Keratinocyte (primary cell): ENCODE data around the gene USP8. TPM values are rescaled to one million over a fixed set of nuclear protein-coding genes. Genes with fewer than 3 reads are reported as not detected.

Source experiments
- DNase-seq: peaks from one replicate; pipeline ENCODE4 v3.0.0-alpha.2; 2011; ENCODE audit warnings: low read depth, missing footprints, low spot score
- FAIRE-seq: peaks from 2 replicates; lab custom pipeline; 2011; peaks lifted over from hg19 to GRCh38; lab: Jason Lieb, UNC
- H2AFZ ChIP-seq: 2 replicates; pipeline ENCODE4 v1.6.0; 2012; ENCODE audit warnings: low read length, control low read depth, inconsistent platforms; ENCODE audit not compliant: control insufficient read depth
- H3K27ac ChIP-seq: 2 replicates; pipeline ENCODE4 v1.5.1; 2011; ENCODE audit warnings: low read length; ENCODE audit not compliant: control insufficient read depth, insufficient read depth
- H3K27me3 ChIP-seq: 3 replicates; pipeline ENCODE4 v1.6.0; 2011; ENCODE audit warnings: low read length; ENCODE audit not compliant: control insufficient read depth, insufficient read depth; ENCODE audit errors: extremely low read depth
- H3K36me3 ChIP-seq, 2 experiments: 2 replicates in 1 of 2; 3 replicates in 1 of 2; pipeline ENCODE4 v1.5.1; 2011; ENCODE audit warnings: low read length in 2 of 2, mild to moderate bottlenecking in 1 of 2; ENCODE audit not compliant: control insufficient read depth in 2 of 2, insufficient read depth in 2 of 2; ENCODE audit errors: extremely low read depth in 1 of 2
- H3K4me1 ChIP-seq: 3 replicates; pipeline ENCODE4 v1.5.1; 2011; ENCODE audit warnings: low read length; ENCODE audit not compliant: control insufficient read depth, insufficient read depth; ENCODE audit errors: extremely low read depth
- H3K4me2 ChIP-seq: 3 replicates; pipeline ENCODE4 v1.6.0; 2011; ENCODE audit warnings: low read depth, low read length; ENCODE audit not compliant: control insufficient read depth, insufficient read depth; ENCODE audit errors: extremely low read depth
- H3K4me3 ChIP-seq, 3 experiments: fragments of 200-600 bp in 1 of 3; sonication (generic) in 1 of 3; 2 replicates in 2 of 3; 3 replicates in 1 of 3; pipeline ENCODE4 v1.5.1; 2011 to 2016; ENCODE audit warnings: low read length in 3 of 3, mild to moderate bottlenecking in 3 of 3, control low read depth in 2 of 3, inconsistent platforms in 1 of 3, low read depth in 1 of 3, mixed read lengths in 1 of 3, mixed run types in 1 of 3, moderate library complexity in 1 of 3; ENCODE audit not compliant: control insufficient read depth in 2 of 3, insufficient read depth in 2 of 3; ENCODE audit errors: extremely low read depth in 1 of 3
- H3K79me2 ChIP-seq: 2 replicates; pipeline ENCODE4 v1.6.0; 2012; ENCODE audit warnings: low read length; ENCODE audit not compliant: control insufficient read depth, insufficient read depth
- H3K9ac ChIP-seq: 3 replicates; pipeline ENCODE4 v1.6.0; 2011; ENCODE audit warnings: low read length; ENCODE audit not compliant: control insufficient read depth, insufficient read depth; ENCODE audit errors: extremely low read depth
- H3K9me1 ChIP-seq: 3 replicates; pipeline ENCODE4 v1.6.0; 2011; ENCODE audit warnings: low read length; ENCODE audit not compliant: control insufficient read depth, insufficient read depth; ENCODE audit errors: extremely low read depth
- H3K9me3 ChIP-seq: 2 replicates; pipeline ENCODE4 v1.5.1; 2012; ENCODE audit warnings: low read depth, low read length; ENCODE audit not compliant: control insufficient read depth
- H4K20me1 ChIP-seq: 3 replicates; pipeline ENCODE4 v1.6.0; 2011; ENCODE audit warnings: low read length; ENCODE audit not compliant: control insufficient read depth, insufficient read depth; ENCODE audit errors: extremely low read depth
- EZH2 ChIP-seq: IDR thresholded peaks from one replicate; pipeline ENCODE4 v1.6.1; 2012; ENCODE audit warnings: inconsistent platforms, mild to moderate bottlenecking, low read length, moderate library complexity
- dilution Hi-C: fragments of 300-500 bp; cut with MboI; formaldehyde crosslinking; loops from one replicate; pipeline ENCODE4 v1.7.0; 2020; ENCODE audit warnings: low sequenced_read_pairs; ENCODE audit not compliant: extremely low pct_ligation_motif_present
- polyA plus RNA-seq, 5 experiments: library from polyadenylated mRNA; depleted of rRNA in 3 of 5; stranded (reverse) in 3 of 5; stranded (forward) in 1 of 5; unstranded in 1 of 5; fragments of >200 nt; gene quantifications; 1 replicate in 1 of 5; 2 replicates in 3 of 5; 3 replicates in 1 of 5; pipeline versions ENCODE4 v1.2.1 to v1.2.3, GENCODE V29; 2011 to 2012; ENCODE audit warnings: missing spikeins in 2 of 5, low read depth in 1 of 5, low replicate concordance in 1 of 5
- TF ChIP-seq, protein P1 (sequence below), 3 experiments: IDR thresholded peaks in 1 of 3; conservative IDR thresholded peaks in 1 of 3; optimal IDR thresholded peaks in 1 of 3; 2 replicates in 2 of 3; 3 replicates in 1 of 3; pipeline versions ENCODE3 to v1.5.1; 2011; ENCODE audit warnings: low read length in 3 of 3, mild to moderate bottlenecking in 3 of 3, moderate library complexity in 2 of 3, control low read depth in 1 of 3, inconsistent platforms in 1 of 3; ENCODE audit not compliant: insufficient read depth in 2 of 3; ENCODE audit errors: extremely low read depth in 1 of 3

Gene USP8
- polyA plus RNA-seq, 1 donor (not counting 4 experiments of a cell fraction or from before 2014, with no cell fraction given), result 47.4 TPM

DNA sequence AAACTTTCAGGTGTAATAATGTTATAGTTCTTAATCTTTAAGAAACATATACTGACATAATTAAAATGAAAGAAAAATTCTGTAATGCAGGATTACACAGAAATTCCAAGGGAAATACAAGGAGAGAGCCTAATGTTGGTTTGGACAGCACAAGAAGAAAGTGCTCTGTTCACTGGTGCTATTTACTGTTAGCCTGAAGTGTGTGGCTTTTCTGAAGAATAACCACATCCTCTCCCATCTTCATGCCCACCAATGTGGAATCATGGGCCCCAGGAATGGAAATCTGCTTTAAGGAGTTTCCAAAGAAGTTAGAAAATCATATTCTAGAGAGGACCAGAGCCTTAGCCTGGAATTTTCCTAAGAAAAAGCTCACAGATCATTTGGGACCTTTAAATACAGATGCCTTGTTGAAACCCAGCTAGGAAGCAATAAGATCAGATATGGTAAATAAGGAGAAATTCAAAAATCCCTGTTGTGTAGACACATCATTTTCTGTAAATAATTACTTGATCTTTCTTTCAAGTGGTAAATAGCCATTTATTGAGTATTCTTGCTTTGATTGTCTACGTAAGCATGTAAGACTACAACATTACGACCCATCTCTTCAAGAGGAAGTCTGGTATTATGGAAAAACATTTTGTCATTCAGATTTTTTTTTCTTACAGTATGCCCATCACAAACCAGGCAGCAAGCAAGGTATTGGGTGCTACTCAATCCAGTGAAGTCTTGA lies 132.6 kb downstream of the USP8 start:
- Histone ChIP-seq H4K20me1 (no peaks in the 10 kb centered on the region), H2AFZ (no peak overlapping the region), H3K9me3 (no peaks in the 10 kb centered on the region), H3K27ac (no peak overlapping the region), H3K9ac (no peak overlapping the region), H3K36me3 (peaks cover 4 to 5% of the 10 kb centered on the region in 2 experiments), H3K27me3 (no peaks in the 10 kb centered on the region), H3K4me1 (no peaks in the 10 kb centered on the region), H3K4me2 (no peak overlapping the region), H3K9me1 (no peaks in the 10 kb centered on the region), H3K79me2 (no peaks in the 10 kb centered on the region), H3K4me3 (no peak overlapping the region)
- DNase-seq (no peak), FAIRE-seq (no peak)
- dilution Hi-C loops, result no loop called here
- TF ChIP-seq, protein P1, sequence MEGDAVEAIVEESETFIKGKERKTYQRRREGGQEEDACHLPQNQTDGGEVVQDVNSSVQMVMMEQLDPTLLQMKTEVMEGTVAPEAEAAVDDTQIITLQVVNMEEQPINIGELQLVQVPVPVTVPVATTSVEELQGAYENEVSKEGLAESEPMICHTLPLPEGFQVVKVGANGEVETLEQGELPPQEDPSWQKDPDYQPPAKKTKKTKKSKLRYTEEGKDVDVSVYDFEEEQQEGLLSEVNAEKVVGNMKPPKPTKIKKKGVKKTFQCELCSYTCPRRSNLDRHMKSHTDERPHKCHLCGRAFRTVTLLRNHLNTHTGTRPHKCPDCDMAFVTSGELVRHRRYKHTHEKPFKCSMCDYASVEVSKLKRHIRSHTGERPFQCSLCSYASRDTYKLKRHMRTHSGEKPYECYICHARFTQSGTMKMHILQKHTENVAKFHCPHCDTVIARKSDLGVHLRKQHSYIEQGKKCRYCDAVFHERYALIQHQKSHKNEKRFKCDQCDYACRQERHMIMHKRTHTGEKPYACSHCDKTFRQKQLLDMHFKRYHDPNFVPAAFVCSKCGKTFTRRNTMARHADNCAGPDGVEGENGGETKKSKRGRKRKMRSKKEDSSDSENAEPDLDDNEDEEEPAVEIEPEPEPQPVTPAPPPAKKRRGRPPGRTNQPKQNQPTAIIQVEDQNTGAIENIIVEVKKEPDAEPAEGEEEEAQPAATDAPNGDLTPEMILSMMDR (optimal IDR thresholded peaks at IDR 0.05 in 1 of 3, IDR thresholded peaks at IDR 0.05 in 1 of 3, conservative IDR thresholded peaks at IDR 0.05 in 1 of 3; ENCODE audit: extremely low read depth in 1 of 3, insufficient read depth in 2 of 3, low read length in 3 of 3), result no peak
- no peak for TF ChIP-seq EZH2

- TF ChIP-seq, protein P1 (optimal IDR thresholded peaks at IDR 0.05 in 1 of 3, IDR thresholded peaks at IDR 0.05 in 1 of 3, conservative IDR thresholded peaks at IDR 0.05 in 1 of 3; ENCODE audit: extremely low read depth in 1 of 3, insufficient read depth in 2 of 3, low read length in 3 of 3), result no peak
- no peak for TF ChIP-seq EZH2
- H3K9me3 ChIP-seq, result no peaks in the 10 kb centered on the region
- H3K79me2 ChIP-seq, result no peaks in the 10 kb centered on the region
- no peak overlapping the region for H3K27ac ChIP-seq
- H2AFZ ChIP-seq, result no peak overlapping the region
- dilution Hi-C loops, result no loop called here
- FAIRE-seq (no peak), DNase-seq (no peak)
- H4K20me1 ChIP-seq, result no peaks in the 10 kb centered on the region
- H3K4me1 ChIP-seq, result peaks cover 2% of the 10 kb centered on the region
- H3K4me2 ChIP-seq, result no peak overlapping the region
- peaks cover 5 to 9% of the 10 kb centered on the region in 2 experiments for H3K36me3 ChIP-seq
- no peaks in the 10 kb centered on the region for H3K9me1 ChIP-seq
- no peaks in the 10 kb centered on the region for H3K27me3 ChIP-seq
- H3K9ac ChIP-seq, result no peak overlapping the region
- H3K4me3 ChIP-seq, result no peak overlapping the region
Measured at GRCh38 chr15:50558012-50558411, 133.8 kb downstream of the USP8 start.
